Measurements from ENCODE around the gene KY.

- TF ChIP-seq POLR2A (conservative IDR thresholded peaks at IDR 0.05) (no peak), MYC (IDR thresholded peaks at IDR 0.05; ENCODE audit: low read depth, low read length) (no peak), MYC (CRISPR knock-in tag; IDR thresholded peaks at IDR 0.05; ENCODE audit: borderline replicate concordance, low read depth) (no peak), RNF2 (IDR thresholded peaks at IDR 0.05) (no peak), IRF2 (CRISPR knock-in tag; IDR thresholded peaks at IDR 0.05) (no peak), ADNP (tag; IDR thresholded peaks at IDR 0.05) (no peak)
- TF ChIP-seq, protein P1, sequence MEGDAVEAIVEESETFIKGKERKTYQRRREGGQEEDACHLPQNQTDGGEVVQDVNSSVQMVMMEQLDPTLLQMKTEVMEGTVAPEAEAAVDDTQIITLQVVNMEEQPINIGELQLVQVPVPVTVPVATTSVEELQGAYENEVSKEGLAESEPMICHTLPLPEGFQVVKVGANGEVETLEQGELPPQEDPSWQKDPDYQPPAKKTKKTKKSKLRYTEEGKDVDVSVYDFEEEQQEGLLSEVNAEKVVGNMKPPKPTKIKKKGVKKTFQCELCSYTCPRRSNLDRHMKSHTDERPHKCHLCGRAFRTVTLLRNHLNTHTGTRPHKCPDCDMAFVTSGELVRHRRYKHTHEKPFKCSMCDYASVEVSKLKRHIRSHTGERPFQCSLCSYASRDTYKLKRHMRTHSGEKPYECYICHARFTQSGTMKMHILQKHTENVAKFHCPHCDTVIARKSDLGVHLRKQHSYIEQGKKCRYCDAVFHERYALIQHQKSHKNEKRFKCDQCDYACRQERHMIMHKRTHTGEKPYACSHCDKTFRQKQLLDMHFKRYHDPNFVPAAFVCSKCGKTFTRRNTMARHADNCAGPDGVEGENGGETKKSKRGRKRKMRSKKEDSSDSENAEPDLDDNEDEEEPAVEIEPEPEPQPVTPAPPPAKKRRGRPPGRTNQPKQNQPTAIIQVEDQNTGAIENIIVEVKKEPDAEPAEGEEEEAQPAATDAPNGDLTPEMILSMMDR (IDR thresholded peaks at IDR 0.05 in 2 of 3, conservative IDR thresholded peaks at IDR 0.05 in 1 of 3; ENCODE audit: insufficient read depth in 2 of 3, low read depth in 1 of 3, low read length in 3 of 3), result no peak
- TF ChIP-seq, protein P2, sequence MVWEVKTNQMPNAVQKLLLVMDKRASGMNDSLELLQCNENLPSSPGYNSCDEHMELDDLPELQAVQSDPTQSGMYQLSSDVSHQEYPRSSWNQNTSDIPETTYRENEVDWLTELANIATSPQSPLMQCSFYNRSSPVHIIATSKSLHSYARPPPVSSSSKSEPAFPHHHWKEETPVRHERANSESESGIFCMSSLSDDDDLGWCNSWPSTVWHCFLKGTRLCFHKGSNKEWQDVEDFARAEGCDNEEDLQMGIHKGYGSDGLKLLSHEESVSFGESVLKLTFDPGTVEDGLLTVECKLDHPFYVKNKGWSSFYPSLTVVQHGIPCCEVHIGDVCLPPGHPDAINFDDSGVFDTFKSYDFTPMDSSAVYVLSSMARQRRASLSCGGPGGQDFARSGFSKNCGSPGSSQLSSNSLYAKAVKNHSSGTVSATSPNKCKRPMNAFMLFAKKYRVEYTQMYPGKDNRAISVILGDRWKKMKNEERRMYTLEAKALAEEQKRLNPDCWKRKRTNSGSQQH (CRISPR knock-in tag; IDR thresholded peaks at IDR 0.05), result no peak
- TF ChIP-seq, protein P3, sequence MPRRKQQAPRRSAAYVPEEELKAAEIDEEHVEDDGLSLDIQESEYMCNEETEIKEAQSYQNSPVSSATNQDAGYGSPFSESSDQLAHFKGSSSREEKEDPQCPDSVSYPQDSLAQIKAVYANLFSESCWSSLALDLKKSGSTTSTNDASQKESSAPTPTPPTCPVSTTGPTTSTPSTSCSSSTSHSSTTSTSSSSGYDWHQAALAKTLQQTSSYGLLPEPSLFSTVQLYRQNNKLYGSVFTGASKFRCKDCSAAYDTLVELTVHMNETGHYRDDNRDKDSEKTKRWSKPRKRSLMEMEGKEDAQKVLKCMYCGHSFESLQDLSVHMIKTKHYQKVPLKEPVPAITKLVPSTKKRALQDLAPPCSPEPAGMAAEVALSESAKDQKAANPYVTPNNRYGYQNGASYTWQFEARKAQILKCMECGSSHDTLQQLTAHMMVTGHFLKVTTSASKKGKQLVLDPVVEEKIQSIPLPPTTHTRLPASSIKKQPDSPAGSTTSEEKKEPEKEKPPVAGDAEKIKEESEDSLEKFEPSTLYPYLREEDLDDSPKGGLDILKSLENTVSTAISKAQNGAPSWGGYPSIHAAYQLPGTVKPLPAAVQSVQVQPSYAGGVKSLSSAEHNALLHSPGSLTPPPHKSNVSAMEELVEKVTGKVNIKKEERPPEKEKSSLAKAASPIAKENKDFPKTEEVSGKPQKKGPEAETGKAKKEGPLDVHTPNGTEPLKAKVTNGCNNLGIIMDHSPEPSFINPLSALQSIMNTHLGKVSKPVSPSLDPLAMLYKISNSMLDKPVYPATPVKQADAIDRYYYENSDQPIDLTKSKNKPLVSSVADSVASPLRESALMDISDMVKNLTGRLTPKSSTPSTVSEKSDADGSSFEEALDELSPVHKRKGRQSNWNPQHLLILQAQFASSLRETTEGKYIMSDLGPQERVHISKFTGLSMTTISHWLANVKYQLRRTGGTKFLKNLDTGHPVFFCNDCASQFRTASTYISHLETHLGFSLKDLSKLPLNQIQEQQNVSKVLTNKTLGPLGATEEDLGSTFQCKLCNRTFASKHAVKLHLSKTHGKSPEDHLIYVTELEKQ (CRISPR knock-in tag; IDR thresholded peaks at IDR 0.05), result no peak
Measured at GRCh38 chr3:134699721-134700120, 48.9 kb upstream of the KY start.

Measured in K562 (cell line).